ENCODE results near the gene WT1.

Gene WT1

DNA sequence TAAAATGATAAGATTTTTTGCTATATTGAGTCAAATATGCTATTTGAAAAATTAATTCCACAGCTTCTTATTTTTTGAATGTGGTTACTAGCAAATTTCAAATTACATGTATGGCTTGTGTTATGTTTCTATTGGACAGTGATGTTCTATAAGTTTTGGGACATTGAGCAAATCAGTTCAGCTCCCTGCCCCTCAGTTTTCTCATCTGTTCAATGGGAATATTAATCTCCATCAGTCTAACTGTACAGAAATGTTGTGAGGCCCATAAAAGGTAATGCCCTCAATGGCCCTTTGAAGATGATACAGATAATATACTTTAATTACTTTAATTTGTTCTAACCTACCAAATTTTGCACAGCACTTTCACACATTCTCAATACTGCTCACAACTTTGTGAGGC is 15.2 kb downstream of the WT1 start:
- Histone ChIP-seq H4K20me1 (ENCODE audit: insufficient read depth, low read length) (no peaks in the 10 kb centered on the region), H3K36me3 (replicated peaks; ENCODE audit: low read depth, low read length) (no peaks in the 10 kb centered on the region), H3K4me1 (ENCODE audit: low read length) (no peaks in the 10 kb centered on the region), H3K9me3 (ENCODE audit: insufficient read depth, low read length) (no peaks in the 10 kb centered on the region), H3K4me3 (ENCODE audit: low read length) (no peak overlapping the region), H2AFZ (ENCODE audit: low read depth, low read length) (no peak overlapping the region), H3K79me2 (ENCODE audit: low read length) (no peaks in the 10 kb centered on the region), H3K27me3 (ENCODE audit: low read depth, low read length) (peaks cover 8% of the 10 kb centered on the region; the same call in 1 of the 2 replicates), H3K4me2 (ENCODE audit: low read length) (no peak overlapping the region), H3K27ac (ENCODE audit: low read length) (no peak overlapping the region), H3K9ac (ENCODE audit: low read length) (no peak overlapping the region)
- TF ChIP-seq EZH2phosphoT487 (IDR thresholded peaks at IDR 0.05; ENCODE audit: low read depth) (no peak), CTCF (IDR thresholded peaks at IDR 0.05; ENCODE audit: low read depth, low read length) (no peak)

- no peak overlapping the region for H3K9ac ChIP-seq (ENCODE audit: low read length)
These were observed 16.5 kb downstream of the WT1 start for GRCh38 chr11:32418836-32419235.

GRCh38 chr11:32417806-32418205 is 17.5 kb downstream of the WT1 start:
- Histone ChIP-seq H3K4me2 (ENCODE audit: low read length) (no peak overlapping the region), H2AFZ (ENCODE audit: low read depth, low read length) (no peak overlapping the region), H3K9me3 (ENCODE audit: insufficient read depth, low read length) (no peaks in the 10 kb centered on the region), H3K4me1 (ENCODE audit: low read length) (no peaks in the 10 kb centered on the region), H3K9ac (ENCODE audit: low read length) (no peak overlapping the region), H3K79me2 (ENCODE audit: low read length) (no peaks in the 10 kb centered on the region), H4K20me1 (ENCODE audit: insufficient read depth, low read length) (no peaks in the 10 kb centered on the region), H3K27me3 (ENCODE audit: low read depth, low read length) (peaks cover 8% of the 10 kb centered on the region; the same call in 1 of the 2 replicates), H3K4me3 (ENCODE audit: low read length) (no peak overlapping the region), H3K27ac (ENCODE audit: low read length) (no peak overlapping the region), H3K36me3 (replicated peaks; ENCODE audit: low read depth, low read length) (no peaks in the 10 kb centered on the region)
- TF ChIP-seq CTCF (IDR thresholded peaks at IDR 0.05; ENCODE audit: low read depth, low read length) (no peak), EZH2phosphoT487 (IDR thresholded peaks at IDR 0.05; ENCODE audit: low read depth) (no peak)

More at GRCh38 chr11:32418836-32419235, 16.5 kb downstream of the WT1 start:
- Histone ChIP-seq H3K36me3 (replicated peaks; ENCODE audit: low read depth, low read length) (no peaks in the 10 kb centered on the region), H3K4me3 (ENCODE audit: low read length) (no peak overlapping the region), H3K4me1 (ENCODE audit: low read length) (no peaks in the 10 kb centered on the region), H2AFZ (ENCODE audit: low read depth, low read length) (no peak overlapping the region), H3K27me3 (ENCODE audit: low read depth, low read length) (peaks cover 8% of the 10 kb centered on the region; the same call in 1 of the 2 replicates), H3K79me2 (ENCODE audit: low read length) (no peaks in the 10 kb centered on the region), H3K27ac (ENCODE audit: low read length) (no peak overlapping the region), H3K4me2 (ENCODE audit: low read length) (no peak overlapping the region), H3K9me3 (ENCODE audit: insufficient read depth, low read length) (no peaks in the 10 kb centered on the region), H4K20me1 (ENCODE audit: insufficient read depth, low read length) (no peaks in the 10 kb centered on the region)
- TF ChIP-seq CTCF (IDR thresholded peaks at IDR 0.05; ENCODE audit: low read depth, low read length) = no peak
- TF ChIP-seq EZH2phosphoT487 (IDR thresholded peaks at IDR 0.05; ENCODE audit: low read depth) = no peak

DNA sequence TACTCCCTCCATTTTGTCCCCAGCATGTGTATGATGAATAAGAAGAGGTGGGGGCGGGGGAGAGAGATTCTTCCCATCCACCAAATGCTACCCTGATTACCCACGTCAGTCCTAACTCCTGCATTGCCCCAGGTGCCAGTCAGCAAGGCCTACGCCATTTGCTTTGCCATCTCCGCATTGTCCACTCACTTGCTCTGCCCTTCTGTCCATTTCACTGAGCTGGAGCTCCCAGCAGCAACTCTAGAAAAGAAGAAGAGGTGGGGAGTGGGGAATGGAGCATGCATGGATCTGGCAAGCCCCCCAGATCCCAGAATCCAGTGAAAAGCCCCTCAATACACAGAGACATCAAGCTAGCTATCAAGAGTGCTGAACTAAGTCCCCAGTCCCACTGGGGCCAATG is 19.0 kb downstream of the WT1 start:
- Histone ChIP-seq H3K36me3 (replicated peaks; ENCODE audit: low read depth, low read length) (no peaks in the 10 kb centered on the region), H3K79me2 (ENCODE audit: low read length) (no peaks in the 10 kb centered on the region), H4K20me1 (ENCODE audit: insufficient read depth, low read length) (no peaks in the 10 kb centered on the region), H3K9me3 (ENCODE audit: insufficient read depth, low read length) (no peaks in the 10 kb centered on the region), H2AFZ (ENCODE audit: low read depth, low read length) (no peak overlapping the region), H3K4me3 (ENCODE audit: low read length) (no peak overlapping the region), H3K4me1 (ENCODE audit: low read length) (no peaks in the 10 kb centered on the region), H3K4me2 (ENCODE audit: low read length) (no peak overlapping the region), H3K27me3 (ENCODE audit: low read depth, low read length) (peaks cover 18% of the 10 kb centered on the region; the same call in 1 of the 2 replicates), H3K27ac (ENCODE audit: low read length) (no peak overlapping the region), H3K9ac (ENCODE audit: low read length) (no peak overlapping the region)
- TF ChIP-seq EZH2phosphoT487 (IDR thresholded peaks at IDR 0.05; ENCODE audit: low read depth) = no peak
- TF ChIP-seq CTCF (IDR thresholded peaks at IDR 0.05; ENCODE audit: low read depth, low read length) = no peak

Measured in OCI-LY3 (cell line).